NCI-H526 (cell line): Measurements from ENCODE around the gene A1BG.

Source experiments
- DNase-seq, 2 experiments: peaks; one replicate each; lab custom pipeline; 2025; lab: John Stamatoyannopoulos, UW

The A1BG gene

DNA sequence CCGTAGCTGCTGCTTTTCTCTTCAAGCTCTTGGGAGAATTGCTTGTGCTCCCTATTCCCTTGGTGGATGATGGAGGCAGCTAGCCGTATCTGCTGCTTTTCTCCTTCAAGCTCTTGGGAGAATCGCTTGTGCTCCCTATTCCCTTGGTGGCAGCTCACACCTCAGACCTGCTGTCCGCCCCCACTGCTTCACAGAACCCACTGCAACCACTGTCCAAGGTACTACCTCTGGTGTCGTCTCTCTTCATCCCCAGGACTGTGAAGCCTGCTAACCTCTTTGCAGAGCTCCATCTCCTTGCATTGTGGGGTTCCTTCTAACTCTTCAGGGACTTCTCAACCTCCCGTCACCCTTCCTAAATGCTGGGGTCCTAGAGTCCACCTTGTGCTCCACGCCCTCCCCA is 52.7 kb downstream of the A1BG start:
- DNase-seq = no peak

DNA sequence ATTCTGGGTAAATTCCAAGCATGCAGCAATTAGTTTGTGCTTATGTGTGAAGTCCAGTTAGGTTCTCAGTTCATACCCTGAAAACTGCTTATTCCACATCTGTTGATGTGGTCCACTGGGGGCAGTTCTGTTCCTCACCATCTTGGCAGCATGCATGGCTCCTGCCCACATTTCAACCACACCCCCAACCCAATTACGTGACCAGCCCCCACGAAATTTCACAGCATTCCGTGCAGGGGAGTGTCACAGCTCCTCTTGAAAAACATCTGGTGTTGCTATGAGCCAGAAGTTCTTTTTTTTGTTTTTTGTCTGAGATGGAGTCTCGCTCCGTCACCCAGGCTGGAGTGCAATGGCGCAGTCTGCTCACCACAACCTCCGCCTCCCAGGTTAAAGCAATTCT is 57.2 kb downstream of the A1BG start:
- no peak for DNase-seq
